Loucy (cell line): Measurements from ENCODE around the gene REC8.

ENCODE experiments used
- EZH2phosphoT487 ChIP-seq: fragments of 200-600 bp; IDR thresholded peaks from 2 replicates; pipeline ENCODE4 v1.6.1; 2018; ENCODE audit warnings: antibody characterized with exemption, mild to moderate bottlenecking, moderate library complexity, borderline replicate concordance
- TF ChIP-seq, protein P1 (sequence below): fragments of 200-600 bp; sonication (generic); conservative IDR thresholded peaks from 2 replicates; pipeline ENCODE4 v1.5.1; 2014; ENCODE audit warnings: mild to moderate bottlenecking, antibody characterized with exemption, low read length

- TF ChIP-seq, protein P1, sequence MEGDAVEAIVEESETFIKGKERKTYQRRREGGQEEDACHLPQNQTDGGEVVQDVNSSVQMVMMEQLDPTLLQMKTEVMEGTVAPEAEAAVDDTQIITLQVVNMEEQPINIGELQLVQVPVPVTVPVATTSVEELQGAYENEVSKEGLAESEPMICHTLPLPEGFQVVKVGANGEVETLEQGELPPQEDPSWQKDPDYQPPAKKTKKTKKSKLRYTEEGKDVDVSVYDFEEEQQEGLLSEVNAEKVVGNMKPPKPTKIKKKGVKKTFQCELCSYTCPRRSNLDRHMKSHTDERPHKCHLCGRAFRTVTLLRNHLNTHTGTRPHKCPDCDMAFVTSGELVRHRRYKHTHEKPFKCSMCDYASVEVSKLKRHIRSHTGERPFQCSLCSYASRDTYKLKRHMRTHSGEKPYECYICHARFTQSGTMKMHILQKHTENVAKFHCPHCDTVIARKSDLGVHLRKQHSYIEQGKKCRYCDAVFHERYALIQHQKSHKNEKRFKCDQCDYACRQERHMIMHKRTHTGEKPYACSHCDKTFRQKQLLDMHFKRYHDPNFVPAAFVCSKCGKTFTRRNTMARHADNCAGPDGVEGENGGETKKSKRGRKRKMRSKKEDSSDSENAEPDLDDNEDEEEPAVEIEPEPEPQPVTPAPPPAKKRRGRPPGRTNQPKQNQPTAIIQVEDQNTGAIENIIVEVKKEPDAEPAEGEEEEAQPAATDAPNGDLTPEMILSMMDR: no peak
- TF ChIP-seq EZH2phosphoT487: no peak
Observed at GRCh38 chr14:24194873-24195185, 22.9 kb downstream of the REC8 start.
